HCT116 (cell line): ENCODE data around the gene KIAA0319L. TPM values are rescaled to one million over a fixed set of nuclear protein-coding genes. Genes with fewer than 3 reads are reported as not detected.

Experiments
- ATAC-seq: fragments of 200-7000 bp; cut with Tn5 transposase; 2 replicates; pipeline ENCODE4 v1.9.1; 2020; ENCODE audit warnings: mild to moderate bottlenecking, moderate library complexity
- BruUV-seq: library from RNA; stranded (reverse); fragments of 400-500 nt; replicated peaks from 2 replicates; lab custom pipeline; 2021; lab: Mats Ljungman, UMichigan
- CTCF ChIA-PET: fragments of 300-600 bp; sonication (Branson Sonifier 250); formaldehyde crosslinking; loops from one replicate; lab custom pipeline; 2021; ENCODE audit warnings: antibody characterized with exemption; lab: Charles Lee
- POLR2A ChIA-PET: fragments of 300-600, 350-600 bp; sonication (Branson Sonifier 250); formaldehyde crosslinking; loops from one replicate; lab custom pipeline; 2021; ENCODE audit warnings: antibody characterized with exemption; lab: Charles Lee
- RAD21 ChIA-PET, 2 experiments: fragments of 300-600 bp; sonication (Branson Sonifier 250); formaldehyde crosslinking; loops; one replicate each; lab custom pipeline; 2023; ENCODE audit warnings: low total read pairs in 2 of 2; ENCODE audit not compliant: uncharacterized antibody in 2 of 2, unreplicated experiment in 2 of 2, low non-redundant PET in 1 of 2; lab: Charles Lee
- DNase-seq: peaks from one replicate; pipeline ENCODE4 v3.0.0-alpha.2; 2010; ENCODE audit warnings: low read depth, low spot score
- H2AFZ ChIP-seq: fragments of 200-600 bp; shearing (Covaris generic), sonication (generic); 2 replicates; pipeline ENCODE4 v1.6.1; 2017; ENCODE audit warnings: low read depth, mixed run types, mixed read lengths, antibody characterized with exemption, low read length; ENCODE audit not compliant: poor library complexity, severe bottlenecking
- H3K27ac ChIP-seq: 2 replicates; pipeline ENCODE4 v1.5.1; 2012; ENCODE audit warnings: low read depth, low read length
- H3K27me3 ChIP-seq: fragments of 200-600 bp; sonication (generic); 2 replicates; pipeline ENCODE4 v1.6.1; 2016; ENCODE audit warnings: mixed run types, low read length, mixed read lengths; ENCODE audit not compliant: insufficient read depth
- H3K36me3 ChIP-seq, 2 experiments: fragments of 200-500 bp in 1 of 2; fragments of 200-600 bp in 1 of 2; sonication (Bioruptor generic) in 1 of 2; sonication (generic) in 1 of 2; 2 replicates each; pipeline versions ENCODE4 v1.5.1 to v1.6.1; 2014 to 2016; ENCODE audit warnings: low read length in 2 of 2, inconsistent platforms in 1 of 2, mixed read lengths in 1 of 2, mixed run types in 1 of 2; ENCODE audit not compliant: insufficient read depth in 2 of 2, control insufficient read depth in 1 of 2
- H3K4me1 ChIP-seq, 2 experiments: fragments of 200-600 bp in 1 of 2; sonication (generic) in 1 of 2; 2 replicates each; pipeline versions ENCODE4 v1.5.1 to v1.6.1; 2012 to 2017; ENCODE audit warnings: low read length in 2 of 2, inconsistent platforms in 1 of 2, mild to moderate bottlenecking in 1 of 2, mixed read lengths in 1 of 2, mixed run types in 1 of 2, moderate library complexity in 1 of 2; ENCODE audit not compliant: insufficient read depth in 2 of 2, control insufficient read depth in 1 of 2
- H3K4me2 ChIP-seq: fragments of 200-600 bp; sonication (generic); 2 replicates; pipeline ENCODE4 v1.6.1; 2017; ENCODE audit warnings: mixed run types, low read length, mixed read lengths
- H3K4me3 ChIP-seq, 2 experiments: fragments of 200-600 bp in 1 of 2; sonication (generic) in 1 of 2; replicated peaks in 1 of 2; 2 replicates each; pipeline ENCODE4 v1.5.1; 2011 to 2016; ENCODE audit warnings: low read length in 2 of 2, control low read depth in 1 of 2, low read depth in 1 of 2, mild to moderate bottlenecking in 1 of 2, mixed read lengths in 1 of 2, mixed run types in 1 of 2
- H3K79me2 ChIP-seq: fragments of 200-600 bp; sonication (generic); 2 replicates; pipeline ENCODE4 v1.6.1; 2017; ENCODE audit warnings: mild to moderate bottlenecking, mixed run types, low read length, moderate library complexity, mixed read lengths; ENCODE audit not compliant: insufficient read depth
- H3K9ac ChIP-seq: fragments of 200-600 bp; sonication (generic); 2 replicates; pipeline ENCODE4 v1.6.1; 2016; ENCODE audit warnings: low read length, mixed read lengths
- H3K9me2 ChIP-seq: fragments of 200-600 bp; sonication (generic), shearing (Covaris generic); 2 replicates; pipeline ENCODE4 v1.6.1; 2017; ENCODE audit warnings: mixed run types, mild to moderate bottlenecking, moderate library complexity; ENCODE audit not compliant: insufficient read depth
- H3K9me3 ChIP-seq, 2 experiments: fragments of 200-500 bp in 1 of 2; fragments of 200-600 bp in 1 of 2; sonication (Bioruptor generic) in 1 of 2; sonication (generic) in 1 of 2; 2 replicates each; pipeline ENCODE4 v1.6.1; 2014 to 2017; ENCODE audit warnings: low read length in 2 of 2, mixed read lengths in 2 of 2, inconsistent platforms in 1 of 2, low read depth in 1 of 2, mild to moderate bottlenecking in 1 of 2, mixed run types in 1 of 2, moderate library complexity in 1 of 2; ENCODE audit not compliant: control insufficient read depth in 1 of 2, insufficient read depth in 1 of 2
- H4K20me1 ChIP-seq: fragments of 200-600 bp; sonication (generic), shearing (Covaris generic); 2 replicates; pipeline ENCODE4 v1.6.1; 2017; ENCODE audit warnings: mixed run types, mild to moderate bottlenecking, moderate library complexity; ENCODE audit not compliant: insufficient read depth
- ATF3 ChIP-seq: IDR thresholded peaks from 2 replicates; pipeline ENCODE4 v1.6.1; 2012
- ELF1 ChIP-seq: IDR thresholded peaks from 2 replicates; pipeline ENCODE4 v1.6.1; 2012; ENCODE audit warnings: low read depth, borderline replicate concordance
- FOSL1 ChIP-seq: IDR thresholded peaks from 2 replicates; pipeline ENCODE4 v1.6.1; 2012; ENCODE audit warnings: low read depth
- JUND ChIP-seq: IDR thresholded peaks from 2 replicates; pipeline ENCODE4 v1.6.1; 2012
- MAX ChIP-seq: IDR thresholded peaks from 2 replicates; pipeline ENCODE4 v1.6.1; 2012
- POLR2A ChIP-seq: IDR thresholded peaks from 2 replicates; pipeline ENCODE4 v1.7.0; 2011; ENCODE audit warnings: borderline replicate concordance; ENCODE audit not compliant: insufficient read depth, insufficient read length; ENCODE audit errors: extremely low read depth
- REST ChIP-seq: IDR thresholded peaks from 2 replicates; pipeline ENCODE4 v1.6.1; 2012; ENCODE audit warnings: low read depth
- SIN3A ChIP-seq: IDR thresholded peaks from 2 replicates; pipeline ENCODE4 v1.6.1; 2012; ENCODE audit warnings: low read depth
- SP1 ChIP-seq: IDR thresholded peaks from 2 replicates; pipeline ENCODE4 v1.6.1; 2012; ENCODE audit warnings: low read depth
- SRF ChIP-seq: IDR thresholded peaks from 2 replicates; pipeline ENCODE4 v1.6.1; 2012; ENCODE audit warnings: low read depth
- TCF7L2 ChIP-seq: IDR thresholded peaks from 2 replicates; pipeline ENCODE4 v1.7.0; 2011; ENCODE audit warnings: borderline replicate concordance, inconsistent platforms; ENCODE audit not compliant: insufficient read depth, insufficient read length; ENCODE audit errors: extremely low read depth
- ZBTB33 ChIP-seq: IDR thresholded peaks from 2 replicates; pipeline ENCODE4 v1.6.1; 2011; ENCODE audit warnings: mild to moderate bottlenecking, low read length, moderate library complexity; ENCODE audit not compliant: insufficient replicate concordance; ENCODE audit errors: extremely low read depth
- ZFX ChIP-seq: fragments of 450-650 bp; IDR thresholded peaks from 2 replicates; pipeline ENCODE4 v1.6.1; 2017
- intact Hi-C: fragments of 100-400 bp; cut with micrococcal nuclease; formaldehyde crosslinking; loops from 2 replicates; pipeline ENCODE4 v1.10.0; 2022
- total RNA-seq: library from RNA; stranded (reverse); gene quantifications from one replicate; pipeline ENCODE4 v1.2.1, GENCODE V29; 2021; ENCODE audit not compliant: unreplicated experiment

Gene KIAA0319L
- total RNA-seq, 1 experiment from 2014 or later, result 35.6 TPM

- Histone ChIP-seq H3K79me2 (peaks cover 17% of the 10 kb centered on the region), H3K9me3 (no peaks in the 10 kb centered on the region), H3K4me1 (peaks cover 15 to 25% of the 10 kb centered on the region in 2 experiments; a peak in 2 of 4 replicates), H3K4me3 (no peak overlapping the region), H3K9me2 (no peaks in the 10 kb centered on the region), H2AFZ (no peak overlapping the region)
- BruUV-seq, result no TSS peak
- POLR2A ChIA-PET, result no interaction called here
- ATAC-seq (no peak), DNase-seq (no peak)
- no peak for TF ChIP-seq ATF3
- no peak for TF ChIP-seq SRF
- TF ChIP-seq SIN3A, result no peak
- TF ChIP-seq ELF1, result no peak
- no peak for TF ChIP-seq ZFX
- TF ChIP-seq JUND, result no peak
- TF ChIP-seq, all 23 proteins: peak for 0
- Histone ChIP-seq H3K27me3 (no peaks in the 10 kb centered on the region), H4K20me1 (no peaks in the 10 kb centered on the region), H3K9ac (no peak overlapping the region), H3K27ac (no peak overlapping the region), H3K36me3 (no peaks in the 10 kb centered on the region), H3K4me2 (no peak overlapping the region)
- intact Hi-C loops, result no loop called here
- ChIA-PET RAD21 (no interaction called here), CTCF (no interaction called here)
Measured at GRCh38 chr1:35507947-35508346, 49.3 kb downstream of the KIAA0319L start.

GRCh38 chr1:35506960-35507912, 50.0 kb downstream of the KIAA0319L start:
- Histone ChIP-seq H3K4me1 (peaks cover 15 to 25% of the 10 kb centered on the region in 2 experiments; a peak in 2 of 4 replicates), H3K9me3 (no peaks in the 10 kb centered on the region), H3K4me2 (no peak overlapping the region), H3K27me3 (no peaks in the 10 kb centered on the region), H3K9me2 (no peaks in the 10 kb centered on the region), H3K9ac (no peak overlapping the region), H3K36me3 (no peaks in the 10 kb centered on the region), H3K4me3 (no peak overlapping the region), H3K79me2 (peaks cover 17% of the 10 kb centered on the region), H2AFZ (no peak overlapping the region), H3K27ac (no peak overlapping the region), H4K20me1 (no peaks in the 10 kb centered on the region)
- POLR2A ChIA-PET, result no interaction called here
- DNase-seq, result no peak
- CTCF ChIA-PET, result no interaction called here
- no peak for ATAC-seq
- intact Hi-C loops, result no loop called here
- BruUV-seq, result no TSS peak
- RAD21 ChIA-PET, result no interaction called here
- TF ChIP-seq TCF7L2, result no peak
- TF ChIP-seq FOSL1, result no peak
- no peak for TF ChIP-seq ZBTB33
- TF ChIP-seq ZFX, result no peak
- no peak for TF ChIP-seq REST
- no peak for TF ChIP-seq SRF
- no peak for TF ChIP-seq ATF3
- TF ChIP-seq SP1, result no peak
- TF ChIP-seq MAX, result no peak
- no peak for TF ChIP-seq POLR2A
- TF ChIP-seq, all 23 proteins: peak for 0
